GM12878 (cell line): ENCODE measurements around the gene OR6X1. TPM values are rescaled to one million over a fixed set of nuclear protein-coding genes. Genes with fewer than 3 reads are reported as not detected.

Experiments
- ATAC-seq: fragments of 200-7000 bp; cut with Tn5 transposase; 3 replicates; pipeline ENCODE4 v1.9.1; 2020; ENCODE audit warnings: mild to moderate bottlenecking, moderate library complexity
- BruUV-seq: library from RNA; stranded (reverse); fragments of 400-500 nt; replicated peaks from 2 replicates; lab custom pipeline; 2021; lab: Mats Ljungman, UMichigan
- CTCF ChIA-PET: fragments of 300-600 bp; sonication (Branson Sonifier 250); formaldehyde crosslinking; extraction: SDS; loops from one replicate; lab custom pipeline; 2021; ENCODE audit warnings: inconsistent platforms; lab: Yijun Ruan, JAX
- POLR2A ChIA-PET: fragments of 350-600 bp; formaldehyde crosslinking; extraction: SDS; loops from one replicate; lab custom pipeline; 2021; ENCODE audit warnings: inconsistent platforms; lab: Charles Lee
- RAD21 ChIA-PET: fragments of 300-600 bp; sonication (Branson Sonifier 250); formaldehyde crosslinking; loops from one replicate; lab custom pipeline; 2023; ENCODE audit warnings: antibody characterized with exemption; ENCODE audit not compliant: unreplicated experiment; lab: Charles Lee
- SMC1A ChIA-PET: fragments of 300-600 bp; sonication (Branson Sonifier 250); formaldehyde crosslinking; loops from one replicate; lab custom pipeline; 2023; ENCODE audit not compliant: unreplicated experiment, uncharacterized antibody; lab: Charles Lee
- DNase-seq: peaks from one replicate; pipeline ENCODE4 v3.0.0-alpha.2; 2011; ENCODE audit warnings: low read depth, low spot score
- FAIRE-seq: peaks from 3 replicates; lab custom pipeline; 2011; peaks lifted over from hg19 to GRCh38; lab: Jason Lieb, UNC
- H2AFZ ChIP-seq: 2 replicates; pipeline ENCODE4 v1.6.0; 2011; ENCODE audit warnings: low read depth, low read length, control low read depth; ENCODE audit not compliant: control insufficient read depth
- H3K27ac ChIP-seq: 2 replicates; pipeline ENCODE4 v1.5.1; 2011; ENCODE audit warnings: control low read depth; ENCODE audit not compliant: control insufficient read depth, insufficient read depth
- H3K27me3 ChIP-seq, 2 experiments: replicated peaks in 1 of 2; 2 replicates each; pipeline versions ENCODE4 v1.6.0 to v1.6.1; 2011; ENCODE audit warnings: low read length in 1 of 2; ENCODE audit not compliant: control insufficient read depth in 2 of 2, insufficient read depth in 2 of 2
- H3K36me3 ChIP-seq, 2 experiments: 2 replicates each; pipeline ENCODE4 v1.5.1; 2011; ENCODE audit warnings: low read length in 1 of 2; ENCODE audit not compliant: control insufficient read depth in 2 of 2, insufficient read depth in 2 of 2
- H3K4me1 ChIP-seq: 2 replicates; pipeline ENCODE4 v1.6.1; 2011; ENCODE audit warnings: mild to moderate bottlenecking, low read length, moderate library complexity, mixed read lengths; ENCODE audit not compliant: control insufficient read depth, insufficient read depth
- H3K4me2 ChIP-seq: 2 replicates; pipeline ENCODE4 v1.6.0; 2011; ENCODE audit warnings: control low read depth; ENCODE audit not compliant: control insufficient read depth, insufficient read depth
- H3K4me3 ChIP-seq: fragments of 200-600 bp; sonication (generic); 2 replicates; pipeline ENCODE4 v1.5.1; 2016
- H3K79me2 ChIP-seq: 2 replicates; pipeline ENCODE4 v1.6.0; 2011; ENCODE audit warnings: low read length; ENCODE audit not compliant: control insufficient read depth, insufficient read depth
- H3K9ac ChIP-seq: 2 replicates; pipeline ENCODE4 v1.8.0; 2011; ENCODE audit warnings: low read length, control low read depth, mixed read lengths; ENCODE audit not compliant: control insufficient read depth, insufficient read depth
- H3K9me3 ChIP-seq: replicated peaks from 3 replicates; pipeline ENCODE4 v1.5.1; 2011; ENCODE audit warnings: mild to moderate bottlenecking, low read length; ENCODE audit not compliant: control insufficient read depth, insufficient read depth
- H4K20me1 ChIP-seq: 2 replicates; pipeline ENCODE4 v1.6.0; 2011; ENCODE audit not compliant: control insufficient read depth, insufficient read depth
- ATF3 ChIP-seq: IDR thresholded peaks from 2 replicates; pipeline ENCODE4 v1.6.1; 2011; ENCODE audit warnings: low read depth, mild to moderate bottlenecking, low read length, moderate library complexity, borderline replicate concordance; ENCODE audit errors: extremely low read depth
- CHD4 ChIP-seq: fragments of 200-600 bp; sonication (generic); IDR thresholded peaks from 2 replicates; pipeline ENCODE4 v1.6.1; 2016; ENCODE audit warnings: mild to moderate bottlenecking
- DPF2 ChIP-seq: fragments of 450-650 bp; IDR thresholded peaks from 2 replicates; pipeline ENCODE4 v1.6.1; 2017; ENCODE audit warnings: mild to moderate bottlenecking
- ETV6 ChIP-seq, 2 experiments: fragments of 450-650 bp in 1 of 2; IDR thresholded peaks in 1 of 2; conservative IDR thresholded peaks in 1 of 2; 2 replicates each; pipeline ENCODE4 v1.6.1; 2014; ENCODE audit warnings: antibody characterized with exemption in 1 of 2, borderline replicate concordance in 1 of 2, low read depth in 1 of 2, mild to moderate bottlenecking in 1 of 2, moderate library complexity in 1 of 2
- HDAC6 ChIP-seq: fragments of 200-600 bp; sonication (generic); IDR thresholded peaks from one replicate; pipeline ENCODE4 v1.8.0; 2017; ENCODE audit warnings: antibody characterized with exemption; ENCODE audit not compliant: unreplicated experiment
- HSF1 ChIP-seq: fragments of 150-350 bp; IDR thresholded peaks from 2 replicates; pipeline ENCODE4 v1.6.1; 2014; ENCODE audit warnings: mild to moderate bottlenecking, low read depth, low read length
- KLF5 ChIP-seq: fragments of 450-650 bp; IDR thresholded peaks from 2 replicates; pipeline ENCODE4 v1.6.1; 2014; ENCODE audit warnings: mild to moderate bottlenecking; ENCODE audit not compliant: partially characterized antibody
- MYB ChIP-seq: fragments of 150-350 bp; IDR thresholded peaks from 2 replicates; pipeline ENCODE4 v1.6.1; 2014; ENCODE audit warnings: mild to moderate bottlenecking, low read depth, low read length, borderline replicate concordance
- NFYA ChIP-seq: IDR thresholded peaks from 2 replicates; pipeline ENCODE4 v1.6.1; 2011; ENCODE audit warnings: low read depth, mild to moderate bottlenecking, low read length, improper control_type of control experiment, borderline replicate concordance
- RB1 ChIP-seq: fragments of 450-650 bp; formaldehyde crosslinking; IDR thresholded peaks from 2 replicates; pipeline ENCODE4 v1.6.1; 2017; ENCODE audit warnings: mild to moderate bottlenecking, borderline replicate concordance
- SPI1 ChIP-seq: IDR thresholded peaks from 2 replicates; pipeline ENCODE4 v1.6.1; 2011; ENCODE audit warnings: low read depth, mild to moderate bottlenecking, low read length, moderate library complexity, borderline replicate concordance; ENCODE audit not compliant: insufficient read depth
- STAT3 ChIP-seq: IDR thresholded peaks from 2 replicates; pipeline ENCODE4 v1.6.1; 2011; ENCODE audit warnings: low read depth, low read length, improper control_type of control experiment
- TAF1 ChIP-seq: IDR thresholded peaks from 2 replicates; pipeline ENCODE4 v1.6.1; 2011; ENCODE audit warnings: mild to moderate bottlenecking, low read depth, low read length, borderline replicate concordance
- YBX1 ChIP-seq: fragments of 450-650 bp; IDR thresholded peaks from 2 replicates; pipeline ENCODE4 v1.6.1; 2016; ENCODE audit warnings: antibody characterized with exemption
- ZNF592 ChIP-seq: fragments of 450-650 bp; IDR thresholded peaks from 2 replicates; pipeline ENCODE4 v1.6.1; 2017; ENCODE audit warnings: mild to moderate bottlenecking, moderate library complexity
- WGBS: methylation state at CpG from one replicate; pipeline ENCODE4 v1.1.6; 2016; ENCODE audit warnings: low lambda C conversion rate; ENCODE audit not compliant: insufficient replicate concordance, insufficient coverage; ENCODE audit errors: missing lambda C conversion rate; 5-methylcytosine and 5-hydroxymethylcytosine counted together
- in situ Hi-C: fragments of 300-500 bp; cut with MboI; formaldehyde crosslinking; loops from 9 replicates; pipeline ENCODE4 v1.14.3; 2018; ENCODE audit warnings: mixed read lengths
- intact Hi-C: fragments of 100-400 bp; cut with micrococcal nuclease; formaldehyde crosslinking; loops from one replicate; pipeline ENCODE4 v1.14.2; 2022; ENCODE audit not compliant: unreplicated experiment
- polyA plus RNA-seq, 11 experiments: library from polyadenylated mRNA; depleted of rRNA in 4 of 11; unstranded in 6 of 11; stranded (reverse) in 5 of 11; fragments of >200 nt; fragmentation: Nextera tagmentation in 4 of 11; fragmentation: Illumina TruSeq in 1 of 11; extraction: Ambion mirVana in 4 of 11; extraction: Trizol in 1 of 11; gene quantifications; 1 replicate in 1 of 11; 2 replicates in 10 of 11; pipeline versions ENCODE4 v1.2.1 to v1.2.3, GENCODE V29; 2011 to 2016; ENCODE audit warnings: inconsistent platforms in 2 of 11, missing spikeins in 2 of 11, low read depth in 1 of 11
- total RNA-seq, 4 experiments: library from RNA; depleted of rRNA in 3 of 4; stranded (reverse); fragments of >200 nt in 3 of 4; fragmentation: Illumina TruSeq in 1 of 4; extraction: Trizol in 1 of 4; gene quantifications; 2 replicates each; pipeline versions ENCODE4 v1.2.1 to v1.2.3, GENCODE V29; 2013 to 2021

OR6X1 gene
- total and polyA plus RNA-seq, 10 of the 15 experiments (the other 5 are each of a cell fraction or from before 2014, with no cell fraction given): not detected

- ChIA-PET RAD21 (no interaction called here), POLR2A (no interaction called here), CTCF (no interaction called here), SMC1A (interaction anchor here (0.6 kb wide), 1 partner anchor 16 kb away, joined by 3 read pairs; no protein-coding TSS in a partner anchor)
- ATAC-seq (no peak), DNase-seq (no peak), FAIRE-seq (no peak)
- BruUV-seq: no TSS peak
- H3K4me2 ChIP-seq: no peak overlapping the region
- H3K4me1 ChIP-seq: no peaks in the 10 kb centered on the region
- H3K4me3 ChIP-seq: no peak overlapping the region
- no peaks in the 10 kb centered on the region for H4K20me1 ChIP-seq
- H3K27me3 ChIP-seq: no peaks in the 10 kb centered on the region
- WGBS: 39% methylated on average over 4 of the region's 4 CpGs
- no peaks in the 10 kb centered on the region for H3K36me3 ChIP-seq
- H3K27ac ChIP-seq: no peak overlapping the region
- no peaks in the 10 kb centered on the region for H3K9me3 ChIP-seq
- no peaks in the 10 kb centered on the region for H3K79me2 ChIP-seq
- no peak overlapping the region for H2AFZ ChIP-seq
- H3K9ac ChIP-seq: no peak overlapping the region
- intact Hi-C loops (no loop called here), in situ Hi-C loops (no loop called here)
- TF ChIP-seq SPI1 (no peak), NFYA (no peak), YBX1 (no peak), KLF5 (no peak), TAF1 (no peak), CHD4 (no peak), DPF2 (no peak), HSF1 (no peak), STAT3 (no peak), MYB (no peak), RB1 (no peak), ZNF592 (no peak), ATF3 (no peak), HDAC6 (no peak), ETV6 (conservative IDR thresholded peaks at IDR 0.05 in 1 of 2, IDR thresholded peaks at IDR 0.05 in 1 of 2; ENCODE audit: borderline replicate concordance in 1 of 2, low read depth in 1 of 2) (no peak)
- TF ChIP-seq, all 136 proteins: peak for 0
Observed at GRCh38 chr11:123799438-123799837, 45.1 kb upstream of the OR6X1 start.
